Ascending aorta (tissue), 2 donors: Measurements from ENCODE around the gene CETN1. TPM values are rescaled to one million over a fixed set of nuclear protein-coding genes. Genes with fewer than 3 reads are reported as not detected.

Source experiments
- DNase-seq, 2 donors: peaks; one replicate each; pipeline ENCODE4 v3.0.0-alpha.2; 2019; ENCODE audit warnings: low spot score in 2 of 2
- H3K27ac ChIP-seq, 2 donors: fragments of 200-600 bp; sonication (generic); one replicate each; pipeline ENCODE4 v1.5.1; 2016 to 2017; ENCODE audit warnings: mild to moderate bottlenecking in 1 of 2
- H3K27me3 ChIP-seq: fragments of 200-600 bp; sonication (generic); one replicate; pipeline ENCODE4 v1.5.1; 2017
- H3K36me3 ChIP-seq, 2 donors: fragments of 200-600 bp; sonication (generic); one replicate each; pipeline ENCODE4 v1.5.1; 2016
- H3K4me1 ChIP-seq, 2 donors: fragments of 200-600 bp; sonication (generic); one replicate each; pipeline ENCODE4 v1.5.1; 2016 to 2017; ENCODE audit warnings: mild to moderate bottlenecking in 1 of 2
- H3K4me3 ChIP-seq, 2 donors: fragments of 200-600 bp; sonication (generic); one replicate each; pipeline ENCODE4 v1.5.1; 2016 to 2017; ENCODE audit warnings: mild to moderate bottlenecking in 1 of 2
- H3K9me3 ChIP-seq, 2 donors: fragments of 200-600 bp; sonication (generic); one replicate each; pipeline ENCODE4 v1.5.1; 2016
- CTCF ChIP-seq, 3 experiments: fragments of 200-600 bp in 2 of 3; fragments of 450-650 bp in 1 of 3; sonication (generic) in 2 of 3; IDR thresholded peaks; one replicate each; pipeline ENCODE4 v1.5.1; 2016 to 2019; ENCODE audit warnings: antibody characterized with exemption in 3 of 3, mild to moderate bottlenecking in 1 of 3, moderate library complexity in 1 of 3
- intact Hi-C: fragments of 100-400 bp; cut with DNase I; formaldehyde crosslinking; loops from one replicate; pipeline ENCODE4 v1.15.1; 2023
- total RNA-seq: library from RNA; depleted of rRNA; stranded (reverse); fragments of >200 nt; gene quantifications from one replicate; pipeline ENCODE4 v1.1.0, GENCODE V29; 2016

CETN1 gene
- total RNA-seq, 1 donor from 2014 or later, result not detected

- no peak for DNase-seq
- Histone ChIP-seq H3K36me3 (no peaks in the 10 kb centered on the region), H3K27me3 (no peaks in the 10 kb centered on the region), H3K27ac (no peak overlapping the region), H3K9me3 (no peaks in the 10 kb centered on the region), H3K4me3 (no peak overlapping the region), H3K4me1 (peaks cover 0 to 3% of the 10 kb centered on the region in 2 donors)
- intact Hi-C loops, result no loop called here
- TF ChIP-seq CTCF (IDR thresholded peaks at IDR 0.05), result no peak
Observed at GRCh38 chr18:610214-610928, 30.2 kb downstream of the CETN1 start.

GRCh38 chr18:612156-612555, 32.0 kb downstream of the CETN1 start:
- Histone ChIP-seq H3K4me1 (peaks cover 0 to 3% of the 10 kb centered on the region in 2 donors), H3K36me3 (no peaks in the 10 kb centered on the region), H3K4me3 (no peak overlapping the region), H3K27me3 (no peaks in the 10 kb centered on the region), H3K27ac (no peak overlapping the region), H3K9me3 (no peaks in the 10 kb centered on the region)
- intact Hi-C loops, result no loop called here
- DNase-seq, result no peak
- TF ChIP-seq CTCF (IDR thresholded peaks at IDR 0.05), result no peak

GRCh38 chr18:614193-614592, 34.0 kb downstream of the CETN1 start:
- Histone ChIP-seq H3K4me3 (no peak overlapping the region), H3K4me1 (peaks cover 0 to 2% of the 10 kb centered on the region in 2 donors), H3K27me3 (no peaks in the 10 kb centered on the region), H3K27ac (no peak overlapping the region), H3K9me3 (no peaks in the 10 kb centered on the region), H3K36me3 (no peaks in the 10 kb centered on the region)
- DNase-seq, result no peak
- TF ChIP-seq CTCF (IDR thresholded peaks at IDR 0.05), result no peak
- intact Hi-C loops, result no loop called here

- Histone ChIP-seq H3K4me1 (no peaks in the 10 kb centered on the region), H3K27ac (no peak overlapping the region), H3K9me3 (no peaks in the 10 kb centered on the region), H3K36me3 (no peaks in the 10 kb centered on the region), H3K27me3 (no peaks in the 10 kb centered on the region), H3K4me3 (no peak overlapping the region)
- no peak for TF ChIP-seq CTCF (IDR thresholded peaks at IDR 0.05)
- intact Hi-C loops, result loop anchor here (5.0 kb wide), 1 partner anchor 348 kb away; the partner anchor contains the start of gene THOC1
- no peak for DNase-seq
Observed at GRCh38 chr18:615092-615521, 34.9 kb downstream of the CETN1 start.

GRCh38 chr18:615773-616172, 35.6 kb downstream of the CETN1 start:
- no peak for TF ChIP-seq CTCF (IDR thresholded peaks at IDR 0.05)
- intact Hi-C loops, result loop anchor here (1.0 to 5.0 kb wide), 2 partner anchors 329 to 348 kb away; partner anchors contain the start of gene THOC1
- Histone ChIP-seq H3K9me3 (no peaks in the 10 kb centered on the region), H3K27ac (no peak overlapping the region), H3K27me3 (no peaks in the 10 kb centered on the region), H3K4me1 (no peaks in the 10 kb centered on the region), H3K4me3 (no peak overlapping the region), H3K36me3 (no peaks in the 10 kb centered on the region)
- no peak for DNase-seq
